IPS-15b (cell line): ENCODE data around the gene IDH3B.
A peak's percentile ranks its signal among the peaks of the same experiment; 100 is the strongest.
"Not testable (repeated sequence)": the region's sequence is repeated elsewhere in the genome, so short reads cannot be mapped to it uniquely, and the experiment has no call there.

ENCODE experiments used
- H3K27me3 ChIP-seq: one replicate; pipeline ENCODE4 v1.6.1; 2013; ENCODE audit warnings: low read length; ENCODE audit not compliant: control insufficient read depth, insufficient read depth
- H3K36me3 ChIP-seq: one replicate; pipeline ENCODE4 v1.6.1; 2013; ENCODE audit warnings: low read length; ENCODE audit not compliant: control insufficient read depth, insufficient read depth
- H3K4me1 ChIP-seq: one replicate; pipeline ENCODE4 v1.6.1; 2013; ENCODE audit warnings: mild to moderate bottlenecking, low read length; ENCODE audit not compliant: control insufficient read depth, insufficient read depth
- H3K4me3 ChIP-seq: one replicate; pipeline ENCODE4 v1.5.1; 2013; ENCODE audit warnings: low read depth, low read length
- H3K9ac ChIP-seq: one replicate; pipeline ENCODE4 v1.6.1; 2013; ENCODE audit warnings: low read depth, mild to moderate bottlenecking, low read length
- H3K9me3 ChIP-seq: one replicate; pipeline ENCODE4 v1.6.1; 2013; ENCODE audit warnings: mild to moderate bottlenecking, low read length; ENCODE audit not compliant: control insufficient read depth, insufficient read depth

IDH3B gene

DNA sequence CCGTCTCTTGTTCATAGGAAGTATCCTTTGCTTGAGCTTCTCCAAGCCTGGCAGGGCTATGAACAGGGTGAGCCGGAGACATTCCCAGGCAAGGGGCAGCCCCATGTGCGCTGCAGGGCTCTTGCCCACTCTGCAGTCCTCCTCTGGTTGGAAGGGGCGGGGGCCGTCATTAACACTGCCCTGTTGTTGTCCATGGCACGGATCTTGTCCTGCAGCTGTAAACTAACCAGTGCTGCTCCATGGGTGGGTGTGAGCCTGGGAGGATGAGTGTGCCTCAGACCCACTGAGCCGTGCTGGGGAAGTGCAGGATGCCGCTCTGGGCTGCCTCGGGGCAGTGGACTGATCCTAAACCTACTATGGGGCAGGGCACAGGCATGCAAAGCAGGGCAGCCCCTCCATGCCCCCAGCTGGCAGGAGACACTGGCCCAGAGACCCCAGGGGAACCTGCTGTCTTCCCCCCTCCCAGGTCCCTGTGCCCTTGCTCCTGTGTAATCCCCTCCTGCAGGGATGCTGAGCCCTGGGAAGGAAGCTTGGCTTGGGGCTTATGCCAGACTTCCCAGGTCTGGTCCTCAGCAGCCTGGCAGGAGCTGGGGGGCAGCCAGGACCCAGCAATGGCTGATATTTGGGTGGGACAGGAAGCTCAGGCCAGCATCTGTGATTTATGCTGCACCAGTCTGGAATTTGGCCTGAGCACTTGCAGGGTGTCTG is 37.1 kb upstream of the IDH3B start:
- peak overlapping the region; percentile 30 for H3K4me3 ChIP-seq
- H3K4me1 ChIP-seq, result peaks cover 20% of the 10 kb centered on the region
- H3K27me3 ChIP-seq, result peaks cover 91% of the 10 kb centered on the region
- H3K9ac ChIP-seq, result no peak overlapping the region
- no peaks in the 10 kb centered on the region for H3K9me3 ChIP-seq
- H3K36me3 ChIP-seq, result no peaks in the 10 kb centered on the region

DNA sequence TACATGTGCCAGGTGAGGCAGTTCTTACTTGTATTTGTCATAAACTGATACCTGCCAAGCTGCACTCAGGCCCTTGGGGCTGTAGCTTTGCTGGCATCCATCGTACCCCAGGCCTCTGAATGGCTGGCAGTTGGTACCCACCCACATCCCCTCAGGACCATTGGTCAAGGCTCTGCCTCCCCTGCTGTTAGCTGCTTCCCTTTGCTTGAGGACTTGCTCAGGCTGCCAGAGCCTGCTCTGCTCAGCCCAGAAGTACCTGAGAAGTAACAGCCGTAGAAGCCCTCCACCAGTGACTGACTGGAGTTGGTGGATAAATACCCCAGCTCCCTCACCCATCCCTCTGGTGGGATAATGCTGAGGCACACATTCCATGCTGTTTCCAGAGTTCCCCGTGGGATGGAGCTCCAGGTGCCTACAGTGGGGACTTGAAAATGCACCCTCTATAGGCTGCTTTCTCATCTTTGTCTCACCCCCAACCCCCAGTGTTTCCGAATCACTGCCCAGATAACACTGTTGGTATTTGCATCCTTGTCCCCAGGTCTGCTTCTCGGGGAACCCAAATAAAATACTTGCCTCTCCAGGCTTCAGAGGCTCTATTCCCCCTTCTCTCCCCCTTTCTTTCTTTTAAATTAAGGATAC is 35.9 kb upstream of the IDH3B start:
- Histone ChIP-seq H3K36me3 (no peaks in the 10 kb centered on the region), H3K9ac (no peak overlapping the region), H3K4me1 (peaks cover 17% of the 10 kb centered on the region), H3K9me3 (no peaks in the 10 kb centered on the region), H3K27me3 (peaks cover 92% of the 10 kb centered on the region), H3K4me3 (no peak overlapping the region)

DNA sequence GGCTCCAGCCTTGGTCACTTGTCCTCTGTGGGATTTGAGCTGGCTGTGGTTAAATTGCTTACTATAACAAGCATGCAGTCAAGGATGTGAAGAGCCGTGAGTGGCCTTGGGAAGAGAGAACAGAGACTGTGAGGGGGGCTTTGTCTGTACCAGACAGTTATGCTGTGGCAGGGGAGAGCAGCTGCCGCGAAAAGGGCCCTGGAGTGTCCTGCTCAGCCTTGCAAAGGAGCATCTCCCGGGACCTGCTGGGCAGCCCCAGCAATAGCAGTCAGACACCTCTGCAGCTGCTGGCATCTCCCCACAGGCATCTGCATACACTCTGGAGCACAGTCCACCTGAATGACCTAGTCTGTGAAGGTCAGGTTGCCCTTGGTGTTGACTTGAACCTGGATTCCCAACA is 34.9 kb upstream of the IDH3B start:
- H3K4me3 ChIP-seq, result no peak overlapping the region
- H3K4me1 ChIP-seq, result peaks cover 17% of the 10 kb centered on the region
- H3K36me3 ChIP-seq, result no peaks in the 10 kb centered on the region
- H3K9me3 ChIP-seq, result no peaks in the 10 kb centered on the region
- no peak overlapping the region for H3K9ac ChIP-seq
- H3K27me3 ChIP-seq, result peaks cover 92% of the 10 kb centered on the region

DNA sequence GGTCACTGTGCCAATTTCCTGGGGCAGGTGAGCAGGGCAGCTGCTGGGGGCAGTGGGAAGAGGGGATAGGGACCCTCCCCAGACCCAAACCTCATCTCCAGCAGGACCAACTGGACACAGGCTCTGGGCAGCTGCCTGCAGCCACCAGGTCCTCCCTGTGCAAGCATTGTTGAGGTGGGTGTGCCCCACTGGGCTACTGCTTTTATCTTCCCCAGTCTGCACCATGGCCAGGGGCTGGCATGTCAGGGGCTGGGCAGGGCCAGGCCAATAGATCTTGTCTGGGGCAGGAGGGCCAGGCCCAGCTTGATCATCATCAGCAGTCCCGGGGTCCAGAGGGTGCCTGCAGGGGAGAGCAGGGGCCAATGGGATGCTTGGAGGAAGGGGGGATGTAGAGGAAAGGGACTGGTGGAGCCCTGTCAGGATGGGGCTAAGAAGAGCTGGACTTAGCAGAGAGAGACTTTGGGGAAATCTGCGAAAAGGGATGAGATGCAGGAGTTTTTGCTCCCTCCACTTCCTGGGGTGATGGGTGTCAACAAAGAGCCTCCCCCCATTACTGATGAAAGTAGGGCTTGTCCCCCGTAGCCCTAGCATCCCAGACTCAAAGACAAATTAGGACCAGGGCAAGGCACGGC is 34.3 kb upstream of the IDH3B start:
- H3K27me3 ChIP-seq, result peaks cover 91% of the 10 kb centered on the region

DNA sequence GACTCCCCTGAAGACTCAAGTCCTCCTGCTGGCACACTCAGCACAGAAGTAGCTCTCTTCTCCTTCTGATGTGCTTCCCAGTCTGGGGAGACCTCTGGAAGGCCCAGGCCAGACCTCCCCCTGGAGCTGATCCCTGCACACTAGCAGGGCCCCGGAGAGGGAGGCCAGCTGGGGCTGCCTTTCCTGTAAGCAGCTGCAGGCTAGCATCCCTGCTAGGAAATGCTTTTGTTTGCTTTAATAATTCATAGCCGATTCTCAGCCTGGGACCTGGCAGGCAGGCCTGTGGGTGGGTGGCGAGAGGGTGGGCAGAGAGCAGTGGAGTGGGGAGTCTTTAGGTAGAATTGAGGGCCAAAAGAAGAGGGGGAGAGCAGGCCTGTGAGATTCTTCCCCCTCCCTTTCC is 33.8 kb upstream of the IDH3B start:
- Histone ChIP-seq H3K4me3 (no peak overlapping the region), H3K9ac (no peak overlapping the region), H3K9me3 (no peaks in the 10 kb centered on the region), H3K4me1 (peaks cover 17% of the 10 kb centered on the region), H3K27me3 (peaks cover 88% of the 10 kb centered on the region), H3K36me3 (no peaks in the 10 kb centered on the region)

More for the DNA sequence above, 34.3 kb upstream of the IDH3B start:
- Histone ChIP-seq H3K4me3 (no peak overlapping the region), H3K9ac (no peak overlapping the region), H3K36me3 (no peaks in the 10 kb centered on the region), H3K9me3 (no peaks in the 10 kb centered on the region), H3K4me1 (peaks cover 17% of the 10 kb centered on the region)

DNA sequence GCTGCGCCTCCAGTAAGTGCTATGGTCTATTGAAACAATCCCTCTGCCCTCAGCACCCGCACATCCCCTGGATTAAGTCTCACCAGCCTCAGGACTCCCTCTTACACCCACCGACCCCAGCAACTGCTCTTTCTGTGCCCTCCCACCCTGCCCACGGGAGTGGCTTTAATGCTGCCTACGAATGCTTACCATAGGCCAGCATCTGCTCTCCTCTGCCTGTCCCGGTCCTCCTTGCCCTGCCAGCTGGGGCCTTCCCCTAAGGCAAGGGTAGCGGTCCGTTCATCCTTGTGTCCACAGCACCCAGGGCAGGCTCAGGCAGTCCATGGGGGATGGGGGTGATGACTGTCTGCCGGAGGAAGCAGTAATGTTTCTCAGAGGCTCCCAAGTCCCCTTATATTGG is 32.6 kb upstream of the IDH3B start:
- Histone ChIP-seq H3K36me3 (no peaks in the 10 kb centered on the region), H3K4me3 (no peak overlapping the region), H3K9ac (no peak overlapping the region), H3K27me3 (peaks cover 86% of the 10 kb centered on the region), H3K9me3 (no peaks in the 10 kb centered on the region), H3K4me1 (peaks cover 10% of the 10 kb centered on the region)

DNA sequence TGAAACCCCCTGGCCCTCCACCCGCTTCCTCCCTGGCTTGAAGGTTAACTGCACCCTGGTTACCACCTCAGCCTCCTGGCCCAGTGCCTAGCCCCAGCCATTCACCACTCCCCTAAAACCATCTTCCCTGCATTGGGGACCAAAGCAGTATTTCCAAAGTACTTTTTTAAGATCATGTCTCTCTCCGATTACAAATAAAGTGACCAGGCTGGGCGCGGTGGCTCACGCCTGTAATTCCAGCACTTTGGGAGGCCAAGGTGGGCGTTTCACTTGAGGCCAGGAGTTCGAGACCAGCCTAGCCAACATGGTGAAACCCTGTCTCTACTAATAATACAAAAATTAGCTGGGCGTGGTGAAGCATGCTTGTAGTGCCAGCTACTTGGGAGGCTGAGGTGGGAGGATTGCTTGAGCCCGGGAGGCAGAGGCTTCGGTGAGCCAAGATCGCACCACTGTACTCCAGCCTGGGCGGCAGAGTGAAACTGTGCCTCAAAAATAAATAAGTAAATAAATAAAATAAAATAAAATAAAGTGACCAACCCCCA is 32.0 kb upstream of the IDH3B start:
- not testable (repeated sequence) for H3K4me1 ChIP-seq, H3K9me3 ChIP-seq, H3K9ac ChIP-seq, H3K4me3 ChIP-seq, H3K36me3 ChIP-seq
- H3K27me3 ChIP-seq, result peaks cover 86% of the 10 kb centered on the region

DNA sequence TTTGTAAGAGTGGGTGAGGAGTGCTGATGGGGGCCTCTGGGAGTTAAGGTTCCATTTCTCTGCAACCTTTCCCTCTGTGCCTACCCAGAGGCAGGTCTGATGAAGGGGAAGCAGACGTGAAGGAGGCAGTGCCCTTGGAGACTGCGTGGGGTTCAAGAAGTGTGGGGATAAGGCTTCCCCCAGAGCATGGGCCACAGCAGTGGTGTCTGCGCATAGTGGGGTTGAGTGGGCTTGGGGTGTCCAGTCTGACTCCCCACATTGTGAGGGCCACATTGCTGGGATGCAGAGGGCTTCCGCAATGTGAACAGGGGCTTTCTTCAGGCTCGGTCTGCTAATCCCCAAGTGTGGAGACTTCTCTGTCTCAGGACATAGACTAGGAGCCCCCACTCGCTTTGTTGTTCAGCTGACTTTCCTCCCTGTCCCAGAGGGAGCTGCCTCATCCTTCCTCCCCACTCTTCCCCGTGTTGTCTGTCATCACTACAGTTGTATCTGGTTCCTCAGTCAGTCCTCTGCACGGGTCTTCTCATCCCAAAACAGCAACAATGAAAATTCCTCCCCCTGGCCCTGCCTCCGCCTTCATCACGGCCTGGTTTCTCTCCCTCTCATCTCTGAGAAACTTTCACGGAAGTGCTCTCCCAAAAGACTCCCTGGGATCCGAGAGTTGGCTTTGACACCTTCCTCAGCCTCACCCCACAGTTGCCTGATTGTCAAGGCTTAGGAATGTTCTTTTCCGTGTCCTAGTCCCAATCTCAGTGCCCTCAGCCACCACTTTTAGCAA is 31.4 kb upstream of the IDH3B start:
- no peak overlapping the region for H3K4me3 ChIP-seq
- H3K36me3 ChIP-seq, result no peaks in the 10 kb centered on the region
- H3K4me1 ChIP-seq, result peaks cover under 1% of the 10 kb centered on the region
- H3K9ac ChIP-seq, result no peak overlapping the region
- H3K9me3 ChIP-seq, result no peaks in the 10 kb centered on the region
- H3K27me3 ChIP-seq, result peaks cover 86% of the 10 kb centered on the region

DNA sequence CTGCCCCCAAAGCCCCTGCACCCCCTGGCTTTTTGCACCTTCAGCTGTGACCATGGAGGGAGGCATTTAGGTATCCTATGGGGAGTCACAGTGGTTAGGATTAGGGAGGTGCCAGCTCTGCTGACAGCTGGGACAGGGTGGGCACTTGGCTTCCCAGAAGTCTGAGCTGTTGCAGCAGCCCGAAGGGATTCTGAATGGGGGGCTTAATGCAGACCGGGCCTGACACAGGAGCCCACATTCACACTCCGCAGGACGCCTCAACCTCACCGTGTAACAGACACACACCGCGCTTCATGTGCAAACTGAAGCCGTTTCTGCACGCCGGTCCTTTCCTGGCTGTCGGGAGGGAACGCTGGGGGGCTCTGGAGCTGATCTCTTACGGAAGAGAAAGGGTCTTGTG is 30.5 kb upstream of the IDH3B start:
- H3K4me1 ChIP-seq, result no peaks in the 10 kb centered on the region
- H3K4me3 ChIP-seq, result peak overlapping the region; percentile 41
- H3K9me3 ChIP-seq, result no peaks in the 10 kb centered on the region
- peaks cover 86% of the 10 kb centered on the region for H3K27me3 ChIP-seq
- no peak overlapping the region for H3K9ac ChIP-seq
- no peaks in the 10 kb centered on the region for H3K36me3 ChIP-seq

DNA sequence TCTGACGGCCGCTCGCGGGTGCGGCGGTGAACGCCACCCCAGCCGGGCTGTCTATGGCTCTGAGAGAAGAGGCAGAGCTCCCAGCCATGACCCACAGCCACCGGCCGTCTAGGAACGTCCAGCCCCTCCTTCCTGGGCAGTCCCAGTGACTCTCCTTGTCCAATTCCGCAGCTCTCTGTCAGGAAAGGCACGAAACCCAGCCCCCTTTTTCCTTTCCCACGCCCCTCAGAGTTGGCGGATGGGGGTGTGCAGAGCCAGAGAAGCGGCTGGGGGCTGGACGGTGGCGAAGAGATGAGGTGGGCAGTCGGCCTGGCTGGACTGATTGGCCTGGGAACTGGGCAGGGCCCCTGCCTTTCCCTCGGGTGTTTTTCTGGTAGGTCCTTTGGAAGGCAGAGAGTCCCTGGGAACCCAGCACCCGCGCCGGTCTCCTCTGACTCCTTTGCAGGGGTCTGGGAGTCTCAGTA is 30.0 kb upstream of the IDH3B start:
- Histone ChIP-seq H3K4me1 (no peaks in the 10 kb centered on the region), H3K9ac (no peak overlapping the region), H3K9me3 (no peaks in the 10 kb centered on the region), H3K4me3 (peak overlapping the region; percentile 41), H3K27me3 (peaks cover 86% of the 10 kb centered on the region), H3K36me3 (no peaks in the 10 kb centered on the region)

DNA sequence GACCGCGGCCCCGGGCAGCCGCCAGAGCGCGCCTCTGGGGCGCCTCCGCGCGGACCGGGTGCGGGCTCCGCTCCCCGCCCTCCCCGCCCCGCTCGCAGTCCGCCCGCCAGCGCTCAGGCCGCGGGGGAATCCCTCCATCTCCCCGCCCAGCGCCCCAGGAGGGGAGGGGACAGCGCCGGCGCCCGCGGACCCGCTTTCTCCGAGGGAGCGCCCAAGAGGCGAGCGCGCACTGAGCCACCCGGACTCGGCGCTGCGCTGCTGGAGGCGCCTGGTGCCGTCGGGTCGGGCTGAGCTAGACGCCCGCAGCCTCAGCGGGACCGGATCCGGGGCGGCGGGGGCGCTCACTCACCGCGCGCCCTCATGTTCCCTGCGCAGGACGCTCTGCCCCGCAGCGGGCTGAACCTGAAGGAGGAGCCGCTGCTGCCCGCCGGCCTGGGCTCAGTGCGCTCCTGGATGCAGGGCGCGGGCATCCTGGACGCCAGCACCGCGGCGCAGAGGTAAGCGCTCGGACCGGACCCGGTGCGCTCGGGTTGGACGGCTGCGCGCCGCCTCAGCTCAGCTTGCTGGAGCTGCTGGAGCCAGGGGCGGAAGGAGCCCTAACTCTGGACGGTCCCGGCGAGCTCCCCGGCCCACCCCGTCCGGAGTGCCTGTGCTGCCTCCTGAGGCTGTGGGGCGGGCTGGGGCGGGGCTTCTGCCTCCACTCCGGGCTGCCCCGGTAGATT is 29.4 kb upstream of the IDH3B start:
- Histone ChIP-seq H3K27me3 (peaks cover 86% of the 10 kb centered on the region), H3K4me1 (peaks cover 2% of the 10 kb centered on the region), H3K9me3 (no peaks in the 10 kb centered on the region), H3K9ac (no peak overlapping the region), H3K36me3 (no peaks in the 10 kb centered on the region), H3K4me3 (peak overlapping the region; percentile 41)
